GM21390 (cell line): ENCODE data around the gene RING1.
A peak's percentile ranks its signal among the peaks of the same experiment; 100 is the strongest.

Experiments
- ATAC-seq: cut with Tn5 transposase; IDR thresholded peaks from one replicate; pipeline ENCODE4 v1.9.1; 2021; ENCODE audit not compliant: unreplicated experiment

The RING1 gene

GRCh38 chr6:33192105-33192646, 16.1 kb upstream of the RING1 start, which contains the start of gene COL11A2:
Gene COL11A2, minus strand, starts transcription at chr6:33192467. Its CDS starts 227 bp downstream, at chr6:33192240.
- no peak for ATAC-seq

- no peak for ATAC-seq
Observed at GRCh38 chr6:33192671-33193602, 15.4 kb upstream of the RING1 start.

- no peak for ATAC-seq
Observed at GRCh38 chr6:33193619-33194018, 14.7 kb upstream of the RING1 start.

GRCh38 chr6:33194431-33194979, 13.8 kb upstream of the RING1 start:
- ATAC-seq: no peak

GRCh38 chr6:33195304-33196165, 12.8 kb upstream of the RING1 start:
- ATAC-seq: no peak

GRCh38 chr6:33197431-33198048, 10.8 kb upstream of the RING1 start:
- ATAC-seq: no peak

- no peak for ATAC-seq
Observed at GRCh38 chr6:33198159-33198852, 10.0 kb upstream of the RING1 start.

- ATAC-seq: no peak
Observed at GRCh38 chr6:33198853-33199436, 9.4 kb upstream of the RING1 start.

- peak; percentile 22 for ATAC-seq
Observed at GRCh38 chr6:33199687-33200218, 8.5 kb upstream of the RING1 start.

- ATAC-seq: peak; percentile 47
Observed at GRCh38 chr6:33200219-33201146, 7.8 kb upstream of the RING1 start, which contains the start of the genes RXRB and SLC39A7. Gene RXRB, minus strand, starts transcription at chr6:33200665. Its CDS starts 189 bp downstream, at chr6:33200476. Gene SLC39A7, plus strand, starts transcription at chr6:33200867. Its CDS starts 379 bp downstream, at chr6:33201246.

GRCh38 chr6:33201147-33201545, 7.2 kb upstream of the RING1 start:
- no peak for ATAC-seq

GRCh38 chr6:33201935-33202334, 6.4 kb upstream of the RING1 start:
- no peak for ATAC-seq

- ATAC-seq: no peak
Observed at GRCh38 chr6:33202799-33203198, 5.5 kb upstream of the RING1 start.

- ATAC-seq: no peak
Observed at GRCh38 chr6:33203443-33204164, 4.7 kb upstream of the RING1 start.

GRCh38 chr6:33204165-33204414, 4.2 kb upstream of the RING1 start:
- no peak for ATAC-seq

- ATAC-seq: peak; percentile 54
Observed at GRCh38 chr6:33204415-33205190, 3.7 kb upstream of the RING1 start, which contains the start of gene HSD17B8. Gene HSD17B8, plus strand, starts transcription at chr6:33204655. Its CDS starts 14 bp downstream, at chr6:33204669.
